ENCODE data around the gene ABHD17C. TPM values are rescaled to one million over a fixed set of nuclear protein-coding genes. Genes with fewer than 3 reads are reported as not detected.

Gene ABHD17C
- total RNA-seq, 1 donor: 15.5 TPM

GRCh38 chr15:80674245-80674614 lies 20.9 kb upstream of the ABHD17C start:
- TF ChIP-seq CTCF (IDR thresholded peaks at IDR 0.05; ENCODE audit: insufficient read depth, low read length): no peak
- H3K4me3 ChIP-seq (ENCODE audit: low read depth, low read length): no peak overlapping the region
- peak; percentile 83 for DNase-seq (ENCODE audit: low read depth)

GRCh38 chr15:80677041-80677440 lies 18.1 kb upstream of the ABHD17C start:
- no peak for DNase-seq (ENCODE audit: low read depth)
- no peak for TF ChIP-seq CTCF (IDR thresholded peaks at IDR 0.05; ENCODE audit: insufficient read depth, low read length)
- H3K4me3 ChIP-seq (ENCODE audit: low read depth, low read length): no peak overlapping the region

GRCh38 chr15:80679167-80679803 lies 15.8 kb upstream of the ABHD17C start:
- no peak for DNase-seq (ENCODE audit: low read depth)
- no peak overlapping the region for H3K4me3 ChIP-seq (ENCODE audit: low read depth, low read length)
- TF ChIP-seq CTCF (IDR thresholded peaks at IDR 0.05; ENCODE audit: insufficient read depth, low read length): no peak

DNA sequence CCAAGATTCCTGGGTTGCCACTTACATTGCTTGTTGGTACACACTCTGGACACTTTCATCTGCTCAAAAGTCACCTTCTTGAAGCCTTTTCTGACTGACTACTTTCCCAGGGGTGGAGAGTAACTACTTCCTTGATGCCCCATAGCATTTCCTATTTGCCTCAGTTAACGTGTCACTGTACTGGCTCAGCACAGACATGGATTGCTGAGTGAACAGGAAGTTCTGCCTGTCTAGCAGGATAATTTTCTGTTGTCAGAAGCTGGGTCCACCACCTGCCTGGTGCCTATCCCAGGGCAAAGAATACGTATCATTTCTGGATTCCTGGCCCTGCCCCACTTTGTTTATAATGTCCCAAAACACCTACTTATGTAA lies 15.3 kb upstream of the ABHD17C start:
- DNase-seq (ENCODE audit: low read depth): no peak
- no peak for TF ChIP-seq CTCF (IDR thresholded peaks at IDR 0.05; ENCODE audit: insufficient read depth, low read length)
- H3K4me3 ChIP-seq (ENCODE audit: low read depth, low read length): no peak overlapping the region

DNA sequence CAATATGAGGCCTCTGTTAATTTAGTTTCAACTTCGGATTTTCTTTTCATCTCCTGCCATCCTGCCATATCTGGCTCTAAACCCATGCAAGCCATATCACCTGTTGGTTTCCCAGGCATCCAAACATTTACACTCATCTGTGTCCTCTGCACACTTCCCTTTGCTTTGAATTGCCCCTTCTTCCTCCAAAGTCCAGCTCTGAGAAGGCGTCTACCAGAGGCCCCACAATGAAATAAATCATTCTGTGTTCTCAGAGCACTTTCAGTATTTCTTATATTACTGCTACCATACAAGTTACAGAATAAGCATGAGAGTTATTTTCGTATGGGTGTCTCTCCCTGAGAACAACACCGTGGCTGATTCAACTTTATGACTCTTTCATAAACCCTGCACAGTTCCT lies 12.9 kb upstream of the ABHD17C start:
- no peak overlapping the region for H3K4me3 ChIP-seq (ENCODE audit: low read depth, low read length)
- no peak for TF ChIP-seq CTCF (IDR thresholded peaks at IDR 0.05; ENCODE audit: insufficient read depth, low read length)
- no peak for DNase-seq (ENCODE audit: low read depth)

DNA sequence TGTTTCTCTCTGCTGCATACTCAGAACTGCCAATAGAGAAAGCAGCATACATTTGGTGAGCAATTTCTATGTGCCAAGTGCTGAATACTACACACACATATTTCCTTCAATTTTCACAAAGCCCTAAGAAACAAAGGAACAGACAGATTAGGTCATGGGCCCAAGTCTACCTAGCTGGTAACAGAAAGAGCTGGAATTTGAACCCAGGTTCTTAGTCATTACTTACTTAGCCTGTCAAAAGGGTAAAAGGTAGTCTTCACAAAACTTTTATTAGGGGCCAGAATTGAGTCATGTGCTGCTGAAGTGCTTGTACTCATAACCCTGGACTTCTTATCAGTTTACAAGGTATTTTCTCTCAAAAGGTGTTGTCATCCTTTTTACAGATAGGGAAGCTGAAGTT lies 10.4 kb upstream of the ABHD17C start:
- no peak overlapping the region for H3K4me3 ChIP-seq (ENCODE audit: low read depth, low read length)
- no peak for TF ChIP-seq CTCF (IDR thresholded peaks at IDR 0.05; ENCODE audit: insufficient read depth, low read length)
- DNase-seq (ENCODE audit: low read depth): no peak

- H3K4me3 ChIP-seq (ENCODE audit: low read depth, low read length): no peak overlapping the region
- TF ChIP-seq CTCF (IDR thresholded peaks at IDR 0.05; ENCODE audit: insufficient read depth, low read length): no peak
- no peak for DNase-seq (ENCODE audit: low read depth)
These were observed 9.5 kb upstream of the ABHD17C start for GRCh38 chr15:80685628-80686027.
